Liver (tissue), 3 donors: ENCODE data around the gene SPECC1L.

Experiments
- FOXA1 ChIP-seq: IDR thresholded peaks from 2 replicates; pipeline ENCODE4 v1.6.1; 2016; ENCODE audit warnings: antibody characterized with exemption
- GABPA ChIP-seq, 2 donors: IDR thresholded peaks in 1 of 2; conservative IDR thresholded peaks in 1 of 2; 2 replicates each; pipeline ENCODE4 v1.6.1; 2016; ENCODE audit warnings: antibody characterized with exemption in 2 of 2, mild to moderate bottlenecking in 1 of 2, moderate library complexity in 1 of 2
- HNF4A ChIP-seq, 2 donors: conservative IDR thresholded peaks; 2 replicates each; pipeline ENCODE4 v1.6.1; 2016; ENCODE audit warnings: antibody characterized with exemption in 2 of 2, mild to moderate bottlenecking in 2 of 2
- JUND ChIP-seq, 2 donors: IDR thresholded peaks; 2 replicates each; pipeline ENCODE4 v1.6.1; 2016; ENCODE audit warnings: antibody characterized with exemption in 2 of 2
- NR2F2 ChIP-seq: IDR thresholded peaks from 2 replicates; pipeline ENCODE4 v1.6.1; 2016; ENCODE audit warnings: antibody characterized with exemption
- RAD21 ChIP-seq, 2 donors: IDR thresholded peaks; 2 replicates each; pipeline ENCODE4 v1.6.1; 2016; ENCODE audit warnings: antibody characterized with exemption in 2 of 2, mild to moderate bottlenecking in 2 of 2
- SP1 ChIP-seq: IDR thresholded peaks from 2 replicates; pipeline ENCODE4 v1.6.1; 2018; ENCODE audit warnings: antibody characterized with exemption, mild to moderate bottlenecking
- TAF1 ChIP-seq: conservative IDR thresholded peaks from 2 replicates; pipeline ENCODE4 v1.6.1; 2016; ENCODE audit warnings: antibody characterized with exemption, mild to moderate bottlenecking
- YY1 ChIP-seq: IDR thresholded peaks from 2 replicates; pipeline ENCODE4 v1.6.1; 2016; ENCODE audit warnings: antibody characterized with exemption, mild to moderate bottlenecking
- TF ChIP-seq, protein P1 (sequence below): fragments of 150-350 bp; IDR thresholded peaks from 2 replicates; pipeline ENCODE4 v1.5.1; 2017; ENCODE audit warnings: improper control_type of control experiment, low read depth, low read length; ENCODE audit not compliant: missing input control
- TF ChIP-seq, protein P2 (sequence below): IDR thresholded peaks from 2 replicates; pipeline ENCODE4 v1.6.1; 2016; ENCODE audit warnings: antibody characterized with exemption
- TF ChIP-seq, protein P3 (sequence below): IDR thresholded peaks from 2 replicates; pipeline ENCODE4 v1.6.1; 2016; ENCODE audit warnings: antibody characterized with exemption
- TF ChIP-seq, protein P4 (sequence below): IDR thresholded peaks from 2 replicates; pipeline ENCODE4 v1.6.1; 2016; ENCODE audit warnings: antibody characterized with exemption
- TF ChIP-seq, protein P5 (sequence below): IDR thresholded peaks from 2 replicates; pipeline ENCODE4 v1.6.1; 2016; ENCODE audit warnings: antibody characterized with exemption, mild to moderate bottlenecking
- donor health status: healthy.
- donor health status: healthy.

DNA sequence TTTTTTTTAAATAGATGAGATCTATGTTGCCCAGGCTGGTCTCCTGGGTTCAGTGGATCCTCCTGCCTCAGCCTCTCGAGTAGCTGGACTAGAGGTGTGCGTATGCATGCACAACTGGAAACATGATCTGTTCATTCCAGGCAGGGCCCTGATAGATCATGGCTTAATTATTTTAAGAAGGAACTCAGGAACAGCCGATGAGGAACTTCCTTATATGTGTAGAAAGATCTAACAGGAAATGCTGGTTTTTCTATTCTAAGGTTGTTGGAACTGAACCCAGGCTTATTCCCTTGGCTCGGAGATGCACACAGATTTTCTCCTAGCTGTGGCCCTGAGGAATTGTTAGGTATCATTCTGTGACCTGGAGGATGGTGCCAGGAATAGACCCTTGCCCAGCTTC lies 32.4 kb downstream of the SPECC1L start:
- TF ChIP-seq, protein P1, sequence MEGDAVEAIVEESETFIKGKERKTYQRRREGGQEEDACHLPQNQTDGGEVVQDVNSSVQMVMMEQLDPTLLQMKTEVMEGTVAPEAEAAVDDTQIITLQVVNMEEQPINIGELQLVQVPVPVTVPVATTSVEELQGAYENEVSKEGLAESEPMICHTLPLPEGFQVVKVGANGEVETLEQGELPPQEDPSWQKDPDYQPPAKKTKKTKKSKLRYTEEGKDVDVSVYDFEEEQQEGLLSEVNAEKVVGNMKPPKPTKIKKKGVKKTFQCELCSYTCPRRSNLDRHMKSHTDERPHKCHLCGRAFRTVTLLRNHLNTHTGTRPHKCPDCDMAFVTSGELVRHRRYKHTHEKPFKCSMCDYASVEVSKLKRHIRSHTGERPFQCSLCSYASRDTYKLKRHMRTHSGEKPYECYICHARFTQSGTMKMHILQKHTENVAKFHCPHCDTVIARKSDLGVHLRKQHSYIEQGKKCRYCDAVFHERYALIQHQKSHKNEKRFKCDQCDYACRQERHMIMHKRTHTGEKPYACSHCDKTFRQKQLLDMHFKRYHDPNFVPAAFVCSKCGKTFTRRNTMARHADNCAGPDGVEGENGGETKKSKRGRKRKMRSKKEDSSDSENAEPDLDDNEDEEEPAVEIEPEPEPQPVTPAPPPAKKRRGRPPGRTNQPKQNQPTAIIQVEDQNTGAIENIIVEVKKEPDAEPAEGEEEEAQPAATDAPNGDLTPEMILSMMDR: no peak
- TF ChIP-seq YY1 (no peak), HNF4A (conservative IDR thresholded peaks at IDR 0.05) (no peak), SP1 (no peak), JUND (IDR thresholded peaks at IDR 0.05) (no peak), NR2F2 (no peak), TAF1 (no peak), GABPA (IDR thresholded peaks at IDR 0.05 in 1 of 2, conservative IDR thresholded peaks at IDR 0.05 in 1 of 2) (no peak), FOXA1 (no peak), RAD21 (IDR thresholded peaks at IDR 0.05) (no peak)
- TF ChIP-seq, protein P2, sequence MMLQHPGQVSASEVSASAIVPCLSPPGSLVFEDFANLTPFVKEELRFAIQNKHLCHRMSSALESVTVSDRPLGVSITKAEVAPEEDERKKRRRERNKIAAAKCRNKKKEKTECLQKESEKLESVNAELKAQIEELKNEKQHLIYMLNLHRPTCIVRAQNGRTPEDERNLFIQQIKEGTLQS: no peak
- TF ChIP-seq, protein P3, sequence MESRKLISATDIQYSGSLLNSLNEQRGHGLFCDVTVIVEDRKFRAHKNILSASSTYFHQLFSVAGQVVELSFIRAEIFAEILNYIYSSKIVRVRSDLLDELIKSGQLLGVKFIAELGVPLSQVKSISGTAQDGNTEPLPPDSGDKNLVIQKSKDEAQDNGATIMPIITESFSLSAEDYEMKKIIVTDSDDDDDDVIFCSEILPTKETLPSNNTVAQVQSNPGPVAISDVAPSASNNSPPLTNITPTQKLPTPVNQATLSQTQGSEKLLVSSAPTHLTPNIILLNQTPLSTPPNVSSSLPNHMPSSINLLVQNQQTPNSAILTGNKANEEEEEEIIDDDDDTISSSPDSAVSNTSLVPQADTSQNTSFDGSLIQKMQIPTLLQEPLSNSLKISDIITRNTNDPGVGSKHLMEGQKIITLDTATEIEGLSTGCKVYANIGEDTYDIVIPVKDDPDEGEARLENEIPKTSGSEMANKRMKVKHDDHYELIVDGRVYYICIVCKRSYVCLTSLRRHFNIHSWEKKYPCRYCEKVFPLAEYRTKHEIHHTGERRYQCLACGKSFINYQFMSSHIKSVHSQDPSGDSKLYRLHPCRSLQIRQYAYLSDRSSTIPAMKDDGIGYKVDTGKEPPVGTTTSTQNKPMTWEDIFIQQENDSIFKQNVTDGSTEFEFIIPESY: no peak
- TF ChIP-seq, protein P4, sequence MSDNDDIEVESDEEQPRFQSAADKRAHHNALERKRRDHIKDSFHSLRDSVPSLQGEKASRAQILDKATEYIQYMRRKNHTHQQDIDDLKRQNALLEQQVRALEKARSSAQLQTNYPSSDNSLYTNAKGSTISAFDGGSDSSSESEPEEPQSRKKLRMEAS: no peak
- TF ChIP-seq, protein P5, sequence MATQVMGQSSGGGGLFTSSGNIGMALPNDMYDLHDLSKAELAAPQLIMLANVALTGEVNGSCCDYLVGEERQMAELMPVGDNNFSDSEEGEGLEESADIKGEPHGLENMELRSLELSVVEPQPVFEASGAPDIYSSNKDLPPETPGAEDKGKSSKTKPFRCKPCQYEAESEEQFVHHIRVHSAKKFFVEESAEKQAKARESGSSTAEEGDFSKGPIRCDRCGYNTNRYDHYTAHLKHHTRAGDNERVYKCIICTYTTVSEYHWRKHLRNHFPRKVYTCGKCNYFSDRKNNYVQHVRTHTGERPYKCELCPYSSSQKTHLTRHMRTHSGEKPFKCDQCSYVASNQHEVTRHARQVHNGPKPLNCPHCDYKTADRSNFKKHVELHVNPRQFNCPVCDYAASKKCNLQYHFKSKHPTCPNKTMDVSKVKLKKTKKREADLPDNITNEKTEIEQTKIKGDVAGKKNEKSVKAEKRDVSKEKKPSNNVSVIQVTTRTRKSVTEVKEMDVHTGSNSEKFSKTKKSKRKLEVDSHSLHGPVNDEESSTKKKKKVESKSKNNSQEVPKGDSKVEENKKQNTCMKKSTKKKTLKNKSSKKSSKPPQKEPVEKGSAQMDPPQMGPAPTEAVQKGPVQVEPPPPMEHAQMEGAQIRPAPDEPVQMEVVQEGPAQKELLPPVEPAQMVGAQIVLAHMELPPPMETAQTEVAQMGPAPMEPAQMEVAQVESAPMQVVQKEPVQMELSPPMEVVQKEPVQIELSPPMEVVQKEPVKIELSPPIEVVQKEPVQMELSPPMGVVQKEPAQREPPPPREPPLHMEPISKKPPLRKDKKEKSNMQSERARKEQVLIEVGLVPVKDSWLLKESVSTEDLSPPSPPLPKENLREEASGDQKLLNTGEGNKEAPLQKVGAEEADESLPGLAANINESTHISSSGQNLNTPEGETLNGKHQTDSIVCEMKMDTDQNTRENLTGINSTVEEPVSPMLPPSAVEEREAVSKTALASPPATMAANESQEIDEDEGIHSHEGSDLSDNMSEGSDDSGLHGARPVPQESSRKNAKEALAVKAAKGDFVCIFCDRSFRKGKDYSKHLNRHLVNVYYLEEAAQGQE: no peak
